G401 (cell line): Measurements from ENCODE around the gene MX1. TPM values are rescaled to one million over a fixed set of nuclear protein-coding genes. Genes with fewer than 3 reads are reported as not detected.
"Not testable (repeated sequence)": the region's sequence is repeated elsewhere in the genome, so short reads cannot be mapped to it uniquely, and the experiment has no call there.

Source experiments
- DNase-seq: peaks from one replicate; pipeline ENCODE4 v3.0.0-alpha.2; 2015; ENCODE audit warnings: low spot score
- in situ Hi-C: cut with HindIII; loops from 2 replicates; pipeline ENCODE4 v1.10.0; 2016; ENCODE audit warnings: low sequenced_read_pairs, mixed read lengths
- total RNA-seq: library from RNA; depleted of rRNA; stranded (reverse); fragments of >200 nt; shearing (Covaris generic); gene quantifications from 2 replicates; pipeline ENCODE4 v1.2.3, GENCODE V29; 2014

MX1 gene
- total RNA-seq, 1 experiment from 2014 or later = not detected

- in situ Hi-C loops = no loop called here
- DNase-seq = no peak
Measured at GRCh38 chr21:41405321-41405720, 20.7 kb upstream of the MX1 start.

DNA sequence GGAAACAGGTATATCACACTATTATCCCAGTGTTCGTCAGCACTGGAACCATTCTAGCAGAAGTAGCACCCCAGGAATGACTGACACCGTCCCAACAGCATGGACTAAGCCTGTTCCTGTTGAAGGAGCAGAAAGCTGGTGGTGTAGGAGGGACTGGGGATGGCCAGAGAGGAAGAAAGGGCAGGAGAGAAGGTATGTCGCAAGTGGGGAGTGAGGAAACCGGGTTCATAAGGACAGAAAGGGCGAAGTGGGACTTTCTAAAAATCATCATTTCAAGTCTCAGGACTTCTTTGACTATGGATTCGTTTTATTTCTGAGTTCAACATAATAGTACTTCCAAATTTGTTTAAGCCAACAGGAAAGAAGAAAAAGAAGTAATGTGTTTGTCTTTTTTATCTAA lies 19.7 kb upstream of the MX1 start:
- in situ Hi-C loops = no loop called here
- no peak for DNase-seq

DNA sequence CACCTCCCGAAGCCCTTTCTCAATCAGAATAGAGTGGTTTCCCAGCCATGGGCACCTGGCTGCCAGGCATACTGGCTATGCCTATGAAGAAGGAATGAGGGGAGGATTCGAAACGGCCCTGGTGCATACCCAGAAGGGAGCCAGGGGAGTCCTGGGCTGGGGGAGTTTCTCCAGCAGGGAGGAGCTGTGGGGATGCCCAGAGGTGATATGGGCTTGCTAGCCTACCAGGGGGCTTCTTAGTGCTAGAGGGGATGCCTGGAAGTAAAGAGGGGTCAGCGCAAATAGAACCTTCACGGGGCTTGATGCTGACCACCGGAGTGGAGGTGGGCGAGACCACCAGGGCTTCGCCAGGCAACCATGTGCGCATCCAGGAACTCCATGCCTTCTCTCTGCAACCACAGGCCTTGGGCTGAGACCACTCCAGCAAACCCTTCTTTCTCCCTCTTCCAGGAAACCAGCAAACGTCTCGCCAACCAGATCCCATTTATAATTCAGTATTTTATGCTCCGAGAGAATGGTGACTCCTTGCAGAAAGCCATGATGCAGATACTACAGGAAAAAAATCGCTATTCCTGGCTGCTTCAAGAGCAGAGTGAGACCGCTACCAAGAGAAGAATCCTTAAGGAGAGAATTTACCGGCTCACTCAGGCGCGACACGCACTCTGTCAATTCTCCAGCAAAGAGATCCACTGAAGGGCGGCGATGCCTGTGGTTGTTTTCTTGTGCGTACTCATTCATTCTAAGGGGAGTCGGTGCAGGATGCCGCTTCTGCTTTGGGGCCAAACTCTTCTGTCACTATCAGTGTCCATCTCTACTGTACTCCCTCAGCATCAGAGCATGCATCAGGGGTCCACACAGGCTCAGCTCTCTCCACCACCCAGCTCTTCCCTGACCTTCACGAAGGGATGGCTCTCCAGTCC lies 18.2 kb upstream of the MX1 start:
- no peak for DNase-seq
- in situ Hi-C loops = no loop called here

DNA sequence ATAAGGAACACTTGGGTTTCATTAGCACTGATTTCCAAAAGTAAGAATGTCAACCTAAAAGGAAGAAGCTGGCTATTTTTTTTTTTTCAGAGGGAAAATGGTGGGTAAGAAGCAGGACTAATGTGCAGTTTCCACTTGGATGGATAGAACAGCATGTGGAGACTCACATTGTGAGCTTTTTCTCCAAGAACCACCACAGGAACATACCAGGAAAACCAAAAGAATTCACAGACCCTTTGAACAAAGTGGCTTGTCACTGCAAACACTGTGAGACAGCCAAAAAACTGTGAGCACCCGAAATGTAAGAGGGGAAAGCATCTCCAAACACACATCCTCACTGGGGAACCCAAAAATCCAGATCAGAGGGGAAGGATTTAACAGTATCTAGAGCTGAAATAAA lies 15.7 kb upstream of the MX1 start:
- in situ Hi-C loops = no loop called here
- DNase-seq = no peak

DNA sequence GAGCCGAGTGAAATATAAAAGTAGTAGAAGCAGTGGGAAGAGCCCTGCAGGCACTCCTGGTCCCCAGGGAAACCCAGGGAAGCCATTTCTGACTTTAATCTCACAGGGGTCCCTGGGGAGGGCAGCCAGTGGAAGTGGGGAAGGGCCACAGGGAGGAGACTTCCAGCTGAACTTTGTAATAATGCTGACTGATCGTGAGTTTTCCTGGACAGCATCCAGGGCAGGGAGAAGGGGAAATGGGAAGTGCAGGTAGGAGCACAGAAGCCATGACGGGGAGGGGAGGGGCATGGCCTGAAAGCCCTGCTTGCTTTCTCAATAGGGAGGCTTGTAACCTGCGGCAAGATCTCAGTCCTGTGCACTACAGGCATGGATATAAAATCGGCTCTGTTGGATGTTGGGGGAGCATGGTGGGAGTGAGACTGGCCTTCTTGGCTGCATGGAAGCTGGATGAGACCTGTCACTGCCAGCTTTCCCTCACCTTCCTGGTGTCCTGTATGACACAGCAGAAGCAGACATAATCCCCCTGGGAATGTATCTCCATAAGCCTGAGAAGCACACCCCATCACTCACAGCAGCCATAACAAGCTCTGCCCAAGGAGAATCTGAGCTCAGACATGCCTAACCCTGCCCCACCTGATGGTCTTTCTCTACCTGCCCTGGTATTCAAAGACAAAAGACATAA lies 15.1 kb upstream of the MX1 start:
- DNase-seq = no peak
- in situ Hi-C loops = no loop called here

DNA sequence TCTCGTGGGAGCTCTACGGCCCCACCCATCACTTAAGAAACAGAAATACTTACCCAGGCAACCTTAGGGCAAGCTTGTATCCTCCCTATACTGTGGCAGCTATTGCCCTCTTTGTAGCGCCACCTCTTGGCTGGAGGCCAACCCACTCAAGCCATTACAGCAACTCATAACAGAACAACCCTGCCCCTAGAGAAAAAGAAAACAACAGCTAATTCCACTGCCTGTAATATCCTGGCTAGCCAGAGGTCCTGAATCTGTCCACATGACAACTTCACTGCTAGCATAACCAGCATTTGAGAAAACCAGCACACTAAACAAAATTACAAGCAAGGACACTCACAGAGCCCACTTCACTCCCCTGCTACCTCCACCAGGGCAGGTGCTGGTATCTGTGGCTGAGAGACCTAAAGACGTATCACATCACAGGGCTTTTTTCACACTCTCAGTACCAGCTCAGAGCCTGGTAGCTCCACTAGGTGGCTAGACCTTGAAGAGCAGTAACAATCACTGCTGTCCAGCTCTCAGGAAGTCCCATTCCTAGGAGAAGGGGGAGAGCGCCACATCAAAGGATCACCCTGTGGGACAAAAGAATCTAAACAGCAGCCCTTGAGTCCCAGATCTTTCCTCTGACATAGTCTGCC lies 14.5 kb upstream of the MX1 start:
- DNase-seq = no peak
- in situ Hi-C loops = no loop called here

DNA sequence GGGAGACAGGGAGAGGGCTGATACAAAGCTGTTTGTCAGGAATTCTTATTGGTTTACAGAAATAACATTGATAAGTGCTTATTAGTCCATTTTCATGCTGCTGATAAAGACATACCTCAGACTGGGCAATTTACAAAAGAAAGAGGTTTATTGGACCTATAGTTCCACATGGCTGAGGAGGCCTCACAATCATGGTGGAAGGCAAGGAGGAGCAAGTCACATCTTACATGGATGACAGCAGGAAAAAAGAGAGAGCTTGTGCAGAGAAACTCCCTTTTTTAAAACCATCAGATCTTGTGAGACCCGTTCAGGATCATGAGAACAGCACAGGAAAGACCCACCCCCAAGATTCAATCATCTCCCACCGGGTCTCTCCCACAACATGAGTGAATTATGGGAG lies 8.5 kb upstream of the MX1 start:
- in situ Hi-C loops, DNase-seq: not testable (repeated sequence)

- DNase-seq = no peak
- in situ Hi-C loops = no loop called here
Measured at GRCh38 chr21:41418393-41418792, 7.6 kb upstream of the MX1 start.

DNA sequence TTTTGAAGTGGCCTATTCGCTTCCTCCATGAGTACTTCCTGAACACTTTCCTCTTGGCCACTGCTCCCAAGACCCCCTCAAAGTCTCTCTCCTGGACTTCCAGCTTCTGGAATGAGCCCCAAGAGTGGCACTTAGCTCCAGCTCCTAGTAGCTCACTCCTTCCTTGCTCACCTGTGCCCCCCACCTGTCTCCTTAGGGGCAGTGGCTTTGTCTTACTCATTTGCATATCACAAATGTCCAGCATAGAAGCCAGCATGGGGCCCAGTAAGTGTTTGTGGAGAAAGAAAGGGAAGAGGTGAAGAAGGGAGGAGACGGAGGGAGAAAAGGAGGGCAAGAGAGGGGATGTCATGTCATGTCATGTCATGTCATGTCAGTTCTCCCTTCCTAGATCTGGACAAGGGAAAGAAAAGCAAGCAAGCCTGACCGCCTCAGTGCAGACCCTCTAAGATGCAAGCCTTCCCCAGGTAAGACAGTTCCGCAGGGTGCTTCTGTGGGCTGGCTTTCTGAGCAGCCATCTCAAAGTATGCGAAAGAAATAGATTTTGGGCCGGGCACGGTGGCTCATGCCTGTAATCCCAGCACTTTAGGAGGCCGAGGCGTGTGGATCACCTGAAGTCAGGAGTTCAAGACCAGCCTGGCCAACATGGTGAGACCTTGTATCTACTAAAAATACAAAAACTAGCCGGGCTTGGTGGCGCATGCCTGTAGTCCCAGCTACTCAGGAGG lies 6.9 kb upstream of the MX1 start:
- no peak for DNase-seq
- in situ Hi-C loops = no loop called here

GRCh38 chr21:41419921-41420862 lies 5.8 kb upstream of the MX1 start:
- peak; percentile 46 for DNase-seq
- in situ Hi-C loops = no loop called here

- in situ Hi-C loops, DNase-seq: not testable (repeated sequence)
Measured at GRCh38 chr21:41420998-41421397, 5.0 kb upstream of the MX1 start.

DNA sequence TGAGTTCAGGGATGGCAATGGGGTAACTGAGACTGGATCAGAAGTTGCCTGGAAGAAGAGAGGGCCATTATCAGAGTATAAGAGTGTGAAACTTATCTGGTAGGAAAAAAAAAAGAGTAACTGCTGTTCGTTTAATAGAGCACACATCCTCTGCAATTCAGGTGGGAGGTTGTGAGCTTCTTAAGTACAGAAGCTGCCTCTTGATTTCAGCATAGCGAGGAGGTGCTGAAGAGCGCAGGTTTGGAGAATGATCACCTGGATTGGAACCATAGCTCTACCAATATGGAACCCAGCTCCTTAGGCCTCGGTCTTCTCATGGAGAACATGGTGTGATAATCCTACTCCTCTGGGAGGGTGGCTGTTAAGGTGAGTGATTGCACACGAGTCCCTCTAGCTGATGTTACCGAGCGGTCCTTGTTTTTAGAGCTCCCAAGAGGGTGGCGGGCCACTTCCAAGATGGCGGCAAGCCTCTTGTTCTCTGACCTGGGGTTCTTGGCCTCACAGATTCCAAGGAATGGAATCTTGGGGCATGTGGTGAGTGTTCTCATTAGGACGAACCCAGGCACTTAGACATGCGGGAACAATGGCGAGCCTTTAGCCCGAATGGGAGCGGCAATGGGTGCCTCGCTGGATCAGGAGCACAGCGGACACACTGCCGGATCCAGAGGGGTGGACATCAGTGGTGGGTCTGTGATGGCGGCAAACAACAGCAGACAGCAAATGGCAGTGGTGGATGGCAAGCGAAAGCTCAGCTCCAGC lies 3.3 kb upstream of the MX1 start:
- in situ Hi-C loops = no loop called here
- no peak for DNase-seq

DNA sequence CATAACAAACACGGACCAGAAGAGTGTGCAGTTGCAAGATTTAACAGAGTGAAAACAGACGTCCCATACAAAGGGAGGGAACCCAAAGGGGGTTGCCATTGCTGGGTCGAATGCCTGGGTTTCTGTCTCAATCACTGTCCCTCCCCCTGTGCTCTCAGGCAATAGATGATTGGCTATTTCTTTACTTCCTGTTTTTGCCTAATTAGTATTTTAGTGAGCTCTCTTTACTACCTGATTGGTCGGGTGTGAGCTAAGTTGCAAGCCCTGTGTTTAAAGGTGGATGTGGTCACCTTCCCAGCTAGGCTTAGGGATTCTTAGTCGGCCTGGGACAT lies 2.8 kb upstream of the MX1 start:
- in situ Hi-C loops, DNase-seq: not testable (repeated sequence)

DNA sequence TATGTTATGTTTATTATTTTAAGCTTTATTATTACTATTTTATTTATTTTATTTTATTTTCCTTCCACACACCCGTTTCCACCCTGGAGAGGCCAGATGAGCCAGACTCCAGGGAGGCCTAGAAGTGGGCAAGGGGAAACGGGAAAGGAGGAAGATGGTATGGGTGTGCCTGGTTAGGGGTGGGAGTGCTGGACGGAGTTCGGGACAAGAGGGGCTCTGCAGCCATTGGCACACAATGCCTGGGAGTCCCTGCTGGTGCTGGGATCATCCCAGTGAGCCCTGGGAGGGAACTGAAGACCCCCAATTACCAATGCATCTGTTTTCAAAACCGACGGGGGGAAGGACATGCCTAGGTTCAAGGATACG lies 468 bp upstream of the MX1 start:
- in situ Hi-C loops = no loop called here
- DNase-seq = no peak

DNA sequence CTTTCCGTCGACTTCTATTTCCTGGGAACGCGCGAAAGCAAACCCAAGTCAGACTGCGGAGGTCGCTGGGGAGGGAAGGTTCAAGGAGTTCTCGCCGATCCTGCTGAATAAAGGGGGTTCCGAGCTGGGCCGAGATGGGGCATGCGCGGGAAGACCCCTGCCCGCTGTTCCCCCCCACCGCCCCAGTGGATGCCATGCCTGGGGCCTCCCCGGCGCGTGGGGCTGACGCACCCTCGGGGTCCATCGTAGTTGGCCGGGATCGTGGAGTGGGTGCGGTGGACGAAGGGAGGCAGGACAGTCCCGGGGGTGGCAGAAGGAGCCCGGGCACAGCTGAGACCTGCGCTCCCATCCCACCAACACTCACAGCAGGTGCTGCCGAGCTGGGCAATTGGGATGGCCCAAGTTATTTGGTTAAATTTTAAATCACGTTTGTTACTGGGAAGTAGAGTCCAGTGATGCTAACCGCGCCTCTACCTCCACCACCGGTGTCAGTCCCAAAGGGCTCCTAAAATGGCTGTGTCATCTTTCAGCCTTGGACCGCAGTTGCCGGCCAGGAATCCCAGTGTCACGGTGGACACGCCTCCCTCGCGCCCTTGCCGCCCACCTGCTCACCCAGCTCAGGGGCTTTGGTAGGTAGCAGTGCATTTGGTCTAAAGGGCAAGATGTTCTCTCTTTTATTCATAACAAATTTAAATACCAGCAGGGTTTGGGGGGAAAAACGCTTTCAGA lies 801 bp downstream of the MX1 start:
- in situ Hi-C loops = no loop called here
- DNase-seq = no peak

DNA sequence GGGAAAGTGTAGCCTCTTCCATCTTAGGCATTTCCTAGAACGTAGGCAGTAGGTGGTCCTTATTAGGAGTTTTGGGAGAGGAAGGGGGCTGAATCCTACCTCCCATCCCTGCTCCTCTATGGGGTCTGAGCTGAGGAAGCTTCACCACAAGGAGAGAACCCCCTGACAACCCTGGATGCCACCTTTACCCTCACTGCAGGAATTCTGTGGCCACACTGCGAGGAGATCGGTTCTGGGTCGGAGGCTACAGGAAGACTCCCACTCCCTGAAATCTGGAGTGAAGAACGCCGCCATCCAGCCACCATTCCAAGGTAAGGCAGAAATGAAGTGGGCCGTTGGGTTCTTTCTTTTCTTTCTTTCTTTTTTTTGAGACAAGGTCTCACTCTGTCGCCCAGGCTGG lies 1.5 kb downstream of the MX1 start:
- in situ Hi-C loops = no loop called here
- no peak for DNase-seq

DNA sequence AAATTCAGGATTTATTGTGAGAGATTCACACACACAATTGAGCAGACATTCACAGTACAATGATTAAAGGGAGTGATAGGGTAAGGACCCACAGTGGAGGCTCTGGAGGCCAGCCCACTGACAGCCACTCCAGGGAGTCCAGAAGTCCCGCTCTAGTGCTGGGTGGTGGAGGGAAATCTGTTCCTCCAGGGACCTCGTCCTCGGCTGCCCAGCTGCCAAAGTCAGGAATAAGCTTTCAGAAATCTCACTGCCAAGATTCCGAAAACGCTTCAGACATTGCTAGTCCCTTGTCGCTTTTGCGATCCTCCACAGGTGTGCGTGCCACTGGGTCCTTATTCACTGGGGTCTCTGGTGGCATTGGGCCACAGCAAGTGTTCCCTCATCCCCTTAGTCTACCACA lies 2.3 kb downstream of the MX1 start:
- in situ Hi-C loops = no loop called here

More for the DNA sequence above, 2.3 kb downstream of the MX1 start:
- no peak for DNase-seq
